Ovary (tissue), 3 donors: ENCODE results near the gene CMTM7.

ENCODE experiments used
- EP300 ChIP-seq: sonication (generic); formaldehyde crosslinking; IDR thresholded peaks from one replicate; pipeline ENCODE4 v1.6.1; 2017; ENCODE audit warnings: antibody characterized with exemption
- POLR2A ChIP-seq: fragments of 450-650 bp; IDR thresholded peaks from one replicate; pipeline ENCODE4 v1.6.1; 2017; ENCODE audit warnings: antibody characterized with exemption, mild to moderate bottlenecking, moderate library complexity
- TF ChIP-seq, protein P1 (sequence below), 3 donors: fragments of 450-650 bp in 2 of 3; fragments of 200-600 bp in 1 of 3; IDR thresholded peaks; one replicate each; pipeline versions ENCODE4 v1.5.1 to v1.8.0; 2016 to 2022; ENCODE audit warnings: antibody characterized with exemption in 3 of 3, mild to moderate bottlenecking in 1 of 3
- donor health status: DM: no; HTN: no; CAD: no.

DNA sequence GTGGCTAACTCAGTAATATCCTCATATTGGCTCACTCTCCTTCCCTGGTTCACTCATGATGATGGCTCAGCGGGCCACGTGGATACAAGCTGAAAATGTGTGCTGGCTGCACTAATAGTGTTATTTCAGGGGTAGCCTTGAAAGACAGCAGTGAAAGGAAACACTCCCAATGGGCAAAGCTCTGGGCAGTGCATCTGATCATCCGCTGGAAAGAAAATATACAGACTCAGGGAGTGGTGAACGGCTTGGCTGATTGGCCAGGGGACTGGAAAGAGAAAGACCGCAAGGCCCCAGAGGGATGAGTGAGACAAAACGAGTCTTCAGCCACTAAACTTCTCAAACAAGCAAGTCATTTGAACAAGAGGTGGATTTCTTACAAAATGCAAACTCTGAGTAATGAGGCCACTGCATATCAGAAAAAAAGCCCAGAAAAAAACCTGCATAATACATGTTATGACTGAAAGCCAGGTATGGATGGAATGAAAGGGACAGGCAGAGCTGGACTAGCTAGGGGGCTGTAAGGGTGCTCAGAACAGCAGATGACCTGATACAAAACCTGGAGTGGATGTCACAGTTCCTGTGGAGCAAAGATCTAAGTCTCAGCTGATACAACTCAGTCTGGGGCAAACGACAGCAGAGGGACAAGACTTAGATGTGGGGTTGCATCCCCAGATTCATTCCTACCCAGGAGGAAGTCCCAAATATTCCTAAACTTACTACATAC is 77.7 kb downstream of the CMTM7 start:
- TF ChIP-seq, protein P1, sequence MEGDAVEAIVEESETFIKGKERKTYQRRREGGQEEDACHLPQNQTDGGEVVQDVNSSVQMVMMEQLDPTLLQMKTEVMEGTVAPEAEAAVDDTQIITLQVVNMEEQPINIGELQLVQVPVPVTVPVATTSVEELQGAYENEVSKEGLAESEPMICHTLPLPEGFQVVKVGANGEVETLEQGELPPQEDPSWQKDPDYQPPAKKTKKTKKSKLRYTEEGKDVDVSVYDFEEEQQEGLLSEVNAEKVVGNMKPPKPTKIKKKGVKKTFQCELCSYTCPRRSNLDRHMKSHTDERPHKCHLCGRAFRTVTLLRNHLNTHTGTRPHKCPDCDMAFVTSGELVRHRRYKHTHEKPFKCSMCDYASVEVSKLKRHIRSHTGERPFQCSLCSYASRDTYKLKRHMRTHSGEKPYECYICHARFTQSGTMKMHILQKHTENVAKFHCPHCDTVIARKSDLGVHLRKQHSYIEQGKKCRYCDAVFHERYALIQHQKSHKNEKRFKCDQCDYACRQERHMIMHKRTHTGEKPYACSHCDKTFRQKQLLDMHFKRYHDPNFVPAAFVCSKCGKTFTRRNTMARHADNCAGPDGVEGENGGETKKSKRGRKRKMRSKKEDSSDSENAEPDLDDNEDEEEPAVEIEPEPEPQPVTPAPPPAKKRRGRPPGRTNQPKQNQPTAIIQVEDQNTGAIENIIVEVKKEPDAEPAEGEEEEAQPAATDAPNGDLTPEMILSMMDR (IDR thresholded peaks at IDR 0.05): no peak
- no peak for TF ChIP-seq POLR2A
- no peak for TF ChIP-seq EP300
